H1 (cell line): ENCODE measurements around the gene NPIPA2. TPM values are rescaled to one million over a fixed set of nuclear protein-coding genes. Genes with fewer than 3 reads are reported as not detected.
"Not testable (repeated sequence)": the region's sequence is repeated elsewhere in the genome, so short reads cannot be mapped to it uniquely, and the experiment has no call there.

Experiments used
- CTCF ChIA-PET: fragments of 300-600 bp; sonication (Branson Sonifier 250); formaldehyde crosslinking; loops from one replicate; lab custom pipeline; 2021; ENCODE audit not compliant: partially characterized antibody; lab: Charles Lee
- POLR2A ChIA-PET: fragments of 300-600 bp; sonication (Branson Sonifier 250); formaldehyde crosslinking; loops from one replicate; lab custom pipeline; 2021; ENCODE audit warnings: inconsistent platforms; ENCODE audit not compliant: partially characterized antibody; lab: Charles Lee
- DNase-seq, 2 experiments: peaks; one replicate each; pipeline versions ENCODE4 v3.0.0 to v3.0.0-alpha.2; 2010 to 2022; ENCODE audit warnings: low spot score in 2 of 2, low read depth in 1 of 2, mixed read lengths in 1 of 2
- FAIRE-seq: peaks from 2 replicates; lab custom pipeline; 2011; peaks lifted over from hg19 to GRCh38; lab: Jason Lieb, UNC
- H2AFZ ChIP-seq: 2 replicates; pipeline ENCODE4 v1.8.1; 2012; ENCODE audit warnings: low read length, inconsistent platforms
- H2AK5ac ChIP-seq: 2 replicates; pipeline ENCODE4 v1.6.1; 2013; ENCODE audit warnings: low read depth, low read length
- H2BK120ac ChIP-seq: replicated peaks from 2 replicates; pipeline ENCODE3; 2013; ENCODE audit warnings: low read depth, low read length, inconsistent platforms
- H2BK12ac ChIP-seq: 2 replicates; pipeline ENCODE4 v1.6.1; 2013; ENCODE audit warnings: low read depth, low read length
- H2BK15ac ChIP-seq: 2 replicates; pipeline ENCODE4 v1.6.1; 2013; ENCODE audit warnings: low read length
- H2BK20ac ChIP-seq: 2 replicates; pipeline ENCODE4 v1.6.1; 2013; ENCODE audit warnings: low read length
- H2BK5ac ChIP-seq: 2 replicates; pipeline ENCODE4 v1.6.1; 2013; ENCODE audit warnings: low read depth, low read length
- H3K14ac ChIP-seq: 2 replicates; pipeline ENCODE4 v1.6.1; 2013; ENCODE audit warnings: inconsistent platforms; ENCODE audit not compliant: insufficient read length
- H3K18ac ChIP-seq: 2 replicates; pipeline ENCODE4 v1.6.1; 2013; ENCODE audit warnings: low read length; ENCODE audit errors: extremely low read depth
- H3K23ac ChIP-seq: 2 replicates; pipeline ENCODE4 v1.6.1; 2013; ENCODE audit warnings: inconsistent platforms; ENCODE audit not compliant: insufficient read length
- H3K23me2 ChIP-seq: 2 replicates; pipeline ENCODE4 v1.6.1; 2013; ENCODE audit warnings: low read depth, low read length
- H3K27ac ChIP-seq: 2 replicates; pipeline ENCODE4 v1.6.1; 2011; ENCODE audit warnings: low read depth, low read length, inconsistent platforms
- H3K27me3 ChIP-seq, 4 experiments: replicated peaks in 1 of 4; 1 replicate in 1 of 4; 2 replicates in 3 of 4; pipeline versions ENCODE4 v1.6.1 to v1.8.1; 2011 to 2013; ENCODE audit warnings: low read length in 3 of 4, mild to moderate bottlenecking in 3 of 4, inconsistent platforms in 2 of 4, mixed read lengths in 2 of 4, moderate library complexity in 1 of 4; ENCODE audit not compliant: control insufficient read depth in 3 of 4, insufficient read depth in 3 of 4; ENCODE audit errors: extremely low read depth in 1 of 4
- H3K36me3 ChIP-seq, 4 experiments: 2 replicates each; pipeline versions ENCODE4 v1.6.1 to v1.8.1; 2011 to 2013; ENCODE audit warnings: mild to moderate bottlenecking in 4 of 4, low read length in 3 of 4, moderate library complexity in 2 of 4, control low read depth in 1 of 4, inconsistent platforms in 1 of 4; ENCODE audit not compliant: insufficient read depth in 4 of 4, control insufficient read depth in 2 of 4
- H3K4ac ChIP-seq: replicated peaks from 2 replicates; pipeline ENCODE3; 2013; ENCODE audit warnings: low read length, low read depth, mixed read lengths, inconsistent platforms; ENCODE audit not compliant: insufficient read length
- H3K4me1 ChIP-seq, 4 experiments: replicated peaks in 1 of 4; 1 replicate in 1 of 4; 2 replicates in 3 of 4; pipeline versions ENCODE4 v1.6.1 to v1.8.1; 2011 to 2013; ENCODE audit warnings: low read length in 3 of 4, inconsistent platforms in 2 of 4, mixed read lengths in 1 of 4; ENCODE audit not compliant: insufficient read depth in 4 of 4, control insufficient read depth in 3 of 4
- H3K4me2 ChIP-seq, 2 experiments: 2 replicates each; pipeline versions ENCODE4 v1.6.1 to v1.8.1; 2011 to 2013; ENCODE audit warnings: low read depth in 2 of 2, low read length in 2 of 2, control low read depth in 1 of 2, inconsistent platforms in 1 of 2, mild to moderate bottlenecking in 1 of 2; ENCODE audit not compliant: insufficient read depth in 1 of 2
- H3K4me3 ChIP-seq, 4 experiments: fragments of 200-600, 300-600 bp in 1 of 4; sonication (generic), shearing (Covaris generic), sonication (Bioruptor Twin) in 1 of 4; 2 replicates each; pipeline versions ENCODE4 v1.5.1 to v1.8.1; 2011 to 2016; ENCODE audit warnings: low read length in 4 of 4, low read depth in 3 of 4, control low read depth in 2 of 4, inconsistent platforms in 2 of 4, mild to moderate bottlenecking in 2 of 4, mixed read lengths in 1 of 4, moderate library complexity in 1 of 4; ENCODE audit not compliant: insufficient read depth in 2 of 4; ENCODE audit errors: extremely low read depth in 1 of 4
- H3K56ac ChIP-seq: replicated peaks from 2 replicates; pipeline ENCODE3; 2013; ENCODE audit warnings: low read depth, mild to moderate bottlenecking, mixed read lengths, low read length, inconsistent platforms; ENCODE audit not compliant: insufficient read length
- H3K79me1 ChIP-seq: 2 replicates; pipeline ENCODE4 v1.6.1; 2013; ENCODE audit warnings: low read depth, low read length, control low read depth
- H3K79me2 ChIP-seq, 2 experiments: 2 replicates each; pipeline versions ENCODE4 v1.6.1 to v1.8.1; 2012 to 2013; ENCODE audit warnings: low read length in 2 of 2, mild to moderate bottlenecking in 2 of 2, inconsistent platforms in 1 of 2; ENCODE audit not compliant: insufficient read depth in 2 of 2, control insufficient read depth in 1 of 2
- H3K9ac ChIP-seq, 4 experiments: replicated peaks in 1 of 4; 1 replicate in 1 of 4; 2 replicates in 3 of 4; pipeline versions ENCODE4 v1.6.1 to v1.8.1; 2011 to 2013; ENCODE audit warnings: low read depth in 3 of 4, low read length in 3 of 4, control low read depth in 2 of 4, mild to moderate bottlenecking in 2 of 4, moderate library complexity in 2 of 4, inconsistent platforms in 1 of 4; ENCODE audit errors: extremely low read depth in 1 of 4
- H3K9me3 ChIP-seq, 2 experiments: 2 replicates each; pipeline versions ENCODE4 v1.6.1 to v1.8.1; 2012 to 2013; ENCODE audit warnings: mild to moderate bottlenecking in 2 of 2, moderate library complexity in 2 of 2, control low read depth in 1 of 2, inconsistent platforms in 1 of 2, low read depth in 1 of 2, low read length in 1 of 2, mixed read lengths in 1 of 2; ENCODE audit not compliant: insufficient read depth in 2 of 2
- H4K20me1 ChIP-seq, 2 experiments: replicated peaks in 1 of 2; 2 replicates each; pipeline versions ENCODE3 to v1.8.1; 2011 to 2013; ENCODE audit warnings: inconsistent platforms in 2 of 2, low read length in 2 of 2, mild to moderate bottlenecking in 1 of 2; ENCODE audit not compliant: insufficient read depth in 2 of 2, control insufficient read depth in 1 of 2
- H4K5ac ChIP-seq: 2 replicates; pipeline ENCODE4 v1.6.1; 2013; ENCODE audit warnings: low read length, low read depth, mixed read lengths, inconsistent platforms; ENCODE audit not compliant: insufficient read length
- H4K8ac ChIP-seq: 2 replicates; pipeline ENCODE4 v1.8.0; 2013; ENCODE audit warnings: mild to moderate bottlenecking, moderate library complexity, low read length, inconsistent platforms; ENCODE audit not compliant: insufficient read depth; ENCODE audit errors: extremely low read depth
- H4K91ac ChIP-seq: replicated peaks from 2 replicates; pipeline ENCODE3; 2013; ENCODE audit warnings: low read length, mixed read lengths, inconsistent platforms; ENCODE audit not compliant: insufficient read length
- WGBS, 2 experiments: shearing (Covaris generic) in 1 of 2; methylation state at CpG; one replicate each; pipeline versions ENCODE4 v1.1.6 to v1.1.7; 2013 to 2015; ENCODE audit warnings: low lambda C conversion rate in 2 of 2, mixed read lengths in 2 of 2, inconsistent platforms in 1 of 2, low coverage in 1 of 2, missing lambda C conversion rate in 1 of 2; ENCODE audit not compliant: insufficient replicate concordance in 2 of 2, insufficient coverage in 1 of 2, insufficient read length in 1 of 2; ENCODE audit errors: extremely low coverage in 1 of 2, missing lambda C conversion rate in 1 of 2; 5-methylcytosine and 5-hydroxymethylcytosine counted together
- polyA plus RNA-seq, 7 experiments: library from polyadenylated mRNA; depleted of rRNA in 3 of 7; stranded (reverse) in 5 of 7; unstranded in 2 of 7; fragments of >200 nt in 5 of 7; fragments of 200-250 nt in 2 of 7; gene quantifications; 1 replicate in 5 of 7; 2 replicates in 1 of 7; 4 replicates in 1 of 7; pipeline versions ENCODE4 v1.2.1 to v1.2.3, GENCODE V29; 2011 to 2013; ENCODE audit warnings: missing spikeins in 2 of 7, mixed read lengths in 2 of 7
- total RNA-seq: library from RNA; stranded (reverse); fragmentation: NEBNext Ultra II Directional; extraction: Animal tissue kit (Norgen Biotek cat#: 25700); gene quantifications from 2 replicates; pipeline ENCODE4 v1.2.1, GENCODE V29; 2021

Gene NPIPA2
- total and polyA plus RNA-seq, 2 of the 8 experiments (the other 6 are each of a cell fraction or from before 2014, with no cell fraction given), result 8.9 to 16.8 TPM

GRCh38 chr16:14702672-14703071 is 39.7 kb upstream of the NPIPA2 start:
- H3K4me1 ChIP-seq, CTCF ChIA-PET, H3K27me3 ChIP-seq, H3K18ac ChIP-seq, H3K23ac ChIP-seq, H3K56ac ChIP-seq, H4K5ac ChIP-seq, H2BK5ac ChIP-seq, H4K91ac ChIP-seq, POLR2A ChIA-PET, H3K23me2 ChIP-seq, H2AK5ac ChIP-seq, H3K4me2 ChIP-seq, H2AFZ ChIP-seq, H3K9me3 ChIP-seq, H2BK15ac ChIP-seq, H4K8ac ChIP-seq, H2BK120ac ChIP-seq, H3K79me2 ChIP-seq, H3K14ac ChIP-seq, DNase-seq, H3K36me3 ChIP-seq, FAIRE-seq, H3K4ac ChIP-seq, H3K9ac ChIP-seq, H3K4me3 ChIP-seq, H2BK12ac ChIP-seq, H2BK20ac ChIP-seq, H3K79me1 ChIP-seq, H3K27ac ChIP-seq, H4K20me1 ChIP-seq: not testable (repeated sequence)
- WGBS, 2 experiments, result no CpG with 5 or more reads among the region's 11 CpGs

DNA sequence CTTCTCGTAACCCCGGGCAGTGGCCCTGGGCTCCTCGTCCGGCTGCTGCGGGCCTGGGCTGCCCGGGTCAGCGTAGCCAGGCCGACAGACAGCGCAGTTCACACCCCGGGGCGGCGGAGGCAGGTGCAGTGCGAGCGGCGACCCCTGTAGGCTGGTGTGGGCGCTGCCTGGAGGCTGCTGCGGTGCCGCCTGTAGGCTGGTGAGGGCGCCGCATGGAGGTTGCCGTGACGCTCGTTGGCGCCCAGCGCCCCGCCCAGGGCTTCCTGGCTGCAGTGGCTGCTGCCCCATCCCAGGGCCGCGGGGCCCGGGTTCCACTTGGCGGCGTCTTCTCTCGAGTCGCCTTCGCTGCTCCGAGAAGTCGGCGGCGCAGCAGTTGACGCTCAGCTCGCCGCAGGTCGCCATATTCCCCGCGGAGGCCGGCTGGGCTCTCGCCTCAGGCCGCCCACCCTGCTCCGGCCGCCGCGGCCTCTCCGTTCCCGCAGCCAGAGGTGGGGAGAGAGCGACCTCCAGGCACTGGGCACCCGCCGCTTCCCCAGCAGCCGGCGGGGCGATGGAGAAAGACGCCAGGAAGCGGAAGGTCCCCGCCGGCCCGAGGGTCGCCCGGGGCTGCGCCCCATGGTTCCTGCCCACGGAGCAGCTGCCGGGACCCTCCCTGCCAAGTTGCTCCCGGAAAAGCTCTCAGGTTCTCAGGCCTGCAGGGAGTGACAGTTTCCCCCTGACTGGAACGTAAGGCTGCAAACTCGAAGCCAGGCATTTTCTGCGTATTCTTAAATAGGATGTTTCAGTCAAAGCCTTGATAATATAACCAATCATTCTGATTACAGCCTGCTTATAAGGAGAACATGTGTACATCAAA is 38.9 kb upstream of the NPIPA2 start, which contains the start of gene NPIPA3:
NPIPA3 (plus strand) TSS at position 256 of the 856 bp plus-strand sequence. CDS start 5,533 bp downstream, outside the sequence.
- H3K4me1 ChIP-seq, H4K5ac ChIP-seq, DNase-seq, H2AK5ac ChIP-seq, H2BK120ac ChIP-seq, H2AFZ ChIP-seq, H2BK15ac ChIP-seq, H3K79me2 ChIP-seq, H3K23me2 ChIP-seq, H3K27me3 ChIP-seq, H4K91ac ChIP-seq, FAIRE-seq, H4K20me1 ChIP-seq, H3K79me1 ChIP-seq, H3K27ac ChIP-seq, H3K9ac ChIP-seq, H3K4me3 ChIP-seq, CTCF ChIA-PET, H3K4me2 ChIP-seq, H2BK12ac ChIP-seq, H3K23ac ChIP-seq, H3K9me3 ChIP-seq, H4K8ac ChIP-seq, H3K4ac ChIP-seq, H2BK20ac ChIP-seq, H3K36me3 ChIP-seq, H3K18ac ChIP-seq, H2BK5ac ChIP-seq, H3K14ac ChIP-seq, H3K56ac ChIP-seq, POLR2A ChIA-PET: not testable (repeated sequence)
- WGBS, 2 experiments, result no CpG with 5 or more reads among the region's 73 CpGs
